Measurements from ENCODE around the gene KRTAP10-1.
"Not testable (repeated sequence)": the region's sequence is repeated elsewhere in the genome, so short reads cannot be mapped to it uniquely, and the experiment has no call there.

KRTAP10-1 gene

DNA sequence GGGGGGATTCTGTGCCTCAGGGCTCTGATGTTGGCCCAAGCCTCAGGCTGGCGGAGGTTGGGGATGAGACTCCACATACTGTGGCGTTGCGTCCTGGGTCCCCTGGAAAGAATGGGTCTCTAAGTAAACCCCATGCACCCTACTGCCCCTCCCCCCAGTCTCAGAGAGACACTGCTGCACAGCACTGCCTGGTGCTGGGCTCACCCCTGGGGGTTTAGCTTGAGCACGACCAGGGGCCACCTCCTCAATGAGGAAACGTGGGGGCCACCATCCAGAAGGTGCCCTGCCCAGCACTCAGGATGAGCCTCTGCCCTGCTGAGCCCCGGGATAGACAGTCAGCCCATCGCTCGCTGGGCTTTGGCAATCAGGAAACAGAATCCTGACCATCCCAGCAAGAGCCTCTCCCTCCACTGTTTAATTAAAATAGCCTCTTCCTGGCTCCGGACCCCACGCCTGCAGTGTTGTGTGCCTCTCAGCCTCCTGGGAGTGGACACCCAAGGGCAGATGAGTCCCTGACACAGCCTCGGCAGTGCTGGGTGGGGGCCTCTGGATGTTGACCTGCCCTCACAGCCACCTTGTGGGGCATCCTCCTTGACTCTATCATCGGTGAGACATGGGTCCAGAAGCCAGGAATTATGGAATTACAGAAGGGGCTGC is 30.0 kb upstream of the KRTAP10-1 start:
- DNase-seq, result no peak

DNA sequence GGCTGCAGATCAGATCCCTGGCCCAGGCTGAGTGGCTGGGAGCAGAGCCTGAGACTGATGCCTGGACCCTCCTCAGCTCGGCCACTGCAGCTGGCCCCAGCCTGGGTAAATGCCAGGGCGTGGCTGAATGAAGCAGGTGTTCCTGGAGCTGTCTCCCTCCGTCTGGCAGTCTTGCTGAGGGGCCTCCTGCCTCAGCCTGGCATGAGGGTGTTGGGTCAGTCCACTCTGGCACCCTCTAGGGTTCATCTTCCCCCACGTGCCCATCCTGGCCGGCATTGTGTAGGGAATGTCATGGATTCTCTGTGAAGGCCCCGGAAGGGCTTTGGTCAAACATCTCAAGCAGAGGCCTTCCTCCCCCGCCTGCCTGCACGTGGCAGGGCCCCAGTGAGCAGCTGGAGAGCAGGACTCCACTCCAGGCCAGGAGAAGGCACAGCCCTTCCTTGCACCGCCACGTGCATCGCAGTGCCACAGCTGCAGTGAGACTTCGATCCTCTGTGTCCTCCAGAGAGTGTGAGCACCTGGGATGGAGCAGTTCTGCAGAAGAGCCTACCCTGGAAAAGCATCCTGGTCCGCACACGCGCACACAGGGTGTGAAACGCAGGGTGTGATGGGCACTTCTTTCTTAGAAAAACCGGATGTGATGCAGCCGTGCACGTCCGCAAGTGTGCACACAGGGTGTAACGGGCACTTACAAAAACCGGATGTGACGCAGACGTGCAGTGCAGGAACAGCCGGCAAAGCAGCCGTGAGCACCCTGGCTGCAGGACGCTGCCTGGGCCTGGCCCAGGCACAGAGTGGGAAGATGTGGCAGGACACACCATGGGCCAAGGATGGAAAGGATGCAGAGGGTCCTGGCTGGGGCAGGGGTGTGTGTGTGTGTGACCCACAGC is 28.9 kb upstream of the KRTAP10-1 start:
- no peak for DNase-seq

DNA sequence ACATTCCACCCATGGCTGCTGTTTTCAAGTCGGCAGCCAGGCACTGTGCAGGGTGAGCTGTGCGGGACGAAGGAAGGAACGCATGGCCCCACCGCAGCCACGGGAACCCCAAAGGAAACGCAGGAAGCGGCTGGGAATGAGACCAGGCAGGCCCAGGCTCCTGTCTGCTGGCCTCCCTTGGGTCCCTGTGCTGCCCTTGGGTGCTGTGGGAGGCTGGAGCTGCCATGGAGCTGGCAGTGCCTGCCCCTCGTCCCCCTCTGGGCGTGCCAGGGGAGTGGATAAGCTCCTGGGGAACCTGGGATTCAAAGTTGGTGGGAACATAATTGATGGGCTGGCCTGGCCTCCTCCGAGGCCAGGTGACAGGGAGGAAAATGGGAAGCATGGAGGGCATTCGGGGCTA is 28.3 kb upstream of the KRTAP10-1 start:
- DNase-seq, result no peak

DNA sequence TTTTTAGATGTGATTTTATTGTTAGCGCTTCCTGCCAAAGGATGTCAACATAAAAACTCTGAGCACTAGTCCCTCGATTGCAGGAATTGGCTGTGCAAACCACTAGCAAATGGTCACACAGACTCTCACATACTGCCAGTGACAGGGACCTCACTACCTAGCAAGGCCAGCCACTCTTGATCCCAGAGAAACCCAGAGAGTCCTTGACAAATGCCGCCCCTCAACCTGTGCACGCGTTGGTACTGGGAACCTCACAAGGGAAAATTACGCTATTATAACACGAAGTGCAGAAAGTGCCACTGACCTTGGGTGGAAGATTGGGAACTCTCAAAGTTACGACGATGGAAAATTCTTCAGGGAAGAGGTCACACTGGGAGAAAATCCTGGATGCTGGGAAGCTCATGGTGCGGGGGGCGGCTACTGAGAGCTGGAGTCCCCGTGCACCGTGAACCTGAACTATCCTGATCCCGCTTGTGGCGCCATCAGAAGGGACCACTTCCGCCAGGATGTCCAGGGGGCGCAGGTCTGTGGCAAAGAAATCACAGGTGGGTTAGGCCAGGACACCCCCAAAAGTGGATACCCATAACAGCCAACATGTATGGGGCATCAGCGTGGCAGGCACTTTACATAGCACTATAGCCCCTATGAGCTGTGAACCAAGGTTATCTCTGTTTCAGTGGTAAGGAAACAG is 27.6 kb upstream of the KRTAP10-1 start:
- no peak for DNase-seq

DNA sequence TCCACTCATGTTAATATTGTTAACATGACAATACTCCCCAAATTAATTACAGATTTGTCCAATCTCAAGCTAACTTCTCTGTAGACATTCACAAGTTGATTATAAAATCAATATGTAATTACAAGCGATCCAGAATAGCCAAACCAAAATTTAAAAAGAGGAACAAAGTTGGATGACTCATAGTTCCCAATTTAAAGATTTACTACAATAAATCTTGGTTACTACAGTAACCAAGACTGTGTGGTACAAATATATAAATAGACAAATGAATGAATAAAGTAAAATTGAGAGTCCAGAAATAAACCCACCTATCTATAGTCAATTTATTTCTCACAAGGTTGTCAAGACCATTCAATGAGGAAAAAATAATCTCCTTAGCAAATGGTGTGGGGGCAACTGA is 26.4 kb upstream of the KRTAP10-1 start:
- no peak for DNase-seq

DNA sequence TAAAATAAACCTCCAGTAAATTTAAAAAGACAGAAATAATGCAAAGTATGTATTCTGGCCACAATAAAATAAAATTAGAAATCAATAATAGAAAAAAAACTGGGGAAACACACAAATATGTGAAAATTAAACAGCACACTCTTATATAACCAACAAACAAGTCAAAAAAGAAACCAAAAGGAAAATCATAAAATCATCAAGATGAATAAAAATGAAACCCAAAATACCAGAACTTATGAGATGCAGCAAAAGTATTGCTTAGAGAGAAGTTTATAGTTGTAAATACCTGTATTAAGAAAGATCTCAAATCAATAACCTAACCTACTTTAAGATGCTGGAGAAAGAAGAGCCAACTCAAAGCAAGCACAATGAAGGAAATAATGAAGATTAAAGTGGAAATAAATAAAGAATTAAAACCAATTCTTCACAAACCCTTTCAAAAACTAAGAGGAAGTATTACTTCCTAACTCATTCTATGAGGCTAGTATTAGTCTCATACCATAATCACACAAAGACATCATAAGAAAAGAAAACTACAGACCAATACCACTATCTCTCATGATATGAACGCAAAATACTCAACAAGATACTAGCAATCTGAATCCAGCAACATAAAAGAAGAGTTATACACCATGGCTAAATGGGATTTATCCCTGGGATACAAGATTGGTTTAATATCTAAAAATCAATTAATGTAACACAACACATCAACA is 25.0 kb upstream of the KRTAP10-1 start:
- DNase-seq, result no peak

GRCh38 chr21:44564099-44564498 is 24.1 kb upstream of the KRTAP10-1 start:
- no peak for DNase-seq

- DNase-seq, result no peak
These were observed 18.7 kb upstream of the KRTAP10-1 start, which contains the start of gene KRTAP10-3 for GRCh38 chr21:44558695-44559094. Gene KRTAP10-3 (minus strand): TSS chr21:44558795. CDS start chr21:44558715, 80 bp downstream.

DNA sequence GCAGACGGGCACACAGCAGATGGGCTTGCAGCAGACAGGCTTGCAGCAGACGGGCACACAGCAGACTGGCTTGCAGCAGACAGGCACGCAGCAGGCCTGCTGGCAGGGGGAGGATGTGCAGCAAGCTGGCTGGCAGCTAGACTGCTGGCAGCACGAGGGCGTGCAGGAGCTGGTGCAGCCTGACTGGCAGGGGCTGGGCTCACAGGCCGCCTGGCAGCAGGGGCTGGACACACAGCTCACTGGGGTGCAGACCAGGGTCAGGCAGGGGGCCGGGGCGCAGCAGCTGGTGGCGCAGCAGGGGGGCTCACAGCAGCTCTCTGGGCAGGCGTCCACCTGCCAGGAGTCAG is 18.3 kb upstream of the KRTAP10-1 start:
- not testable (repeated sequence) for DNase-seq

DNA sequence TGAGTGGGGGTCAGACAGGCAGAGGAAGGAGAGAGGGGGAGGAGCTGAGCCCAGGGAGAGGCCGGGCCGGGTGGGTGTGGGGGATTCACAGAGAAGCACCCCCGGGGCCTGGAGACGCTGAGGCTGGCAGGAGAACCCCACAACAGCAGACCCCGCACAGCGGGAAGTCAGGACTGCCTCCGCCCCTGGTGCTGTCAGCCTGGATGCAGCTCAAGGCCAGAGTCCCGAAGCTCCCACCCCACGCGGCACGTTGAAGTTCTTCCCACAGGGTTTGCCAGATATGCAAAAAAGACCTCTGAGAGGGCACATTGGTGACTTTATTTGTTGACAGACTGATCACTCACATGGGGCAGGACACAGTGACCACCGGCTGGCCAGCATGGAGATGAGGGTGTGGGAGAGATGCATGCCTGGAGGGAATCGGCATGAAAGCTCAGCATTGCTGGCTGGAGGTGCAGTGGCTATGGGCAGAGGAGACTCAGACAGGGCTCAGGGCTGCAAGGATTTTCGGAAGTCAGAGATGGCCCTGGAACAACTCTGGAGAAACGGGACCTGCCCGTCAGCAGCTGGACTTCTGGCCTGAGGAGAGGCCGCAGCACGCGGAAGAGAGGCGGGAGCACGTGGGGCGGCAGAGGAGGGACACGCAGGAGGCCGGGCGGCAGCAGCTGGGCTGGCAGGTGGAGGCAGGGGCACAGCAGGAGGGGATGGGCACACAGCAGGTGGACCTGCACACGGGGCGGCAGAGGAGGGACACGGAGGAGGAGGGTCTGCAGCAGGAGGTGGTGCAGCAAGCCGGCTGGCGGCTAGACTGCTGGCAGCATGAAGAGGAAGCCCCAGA is 17.7 kb upstream of the KRTAP10-1 start:
- no peak for DNase-seq

DNA sequence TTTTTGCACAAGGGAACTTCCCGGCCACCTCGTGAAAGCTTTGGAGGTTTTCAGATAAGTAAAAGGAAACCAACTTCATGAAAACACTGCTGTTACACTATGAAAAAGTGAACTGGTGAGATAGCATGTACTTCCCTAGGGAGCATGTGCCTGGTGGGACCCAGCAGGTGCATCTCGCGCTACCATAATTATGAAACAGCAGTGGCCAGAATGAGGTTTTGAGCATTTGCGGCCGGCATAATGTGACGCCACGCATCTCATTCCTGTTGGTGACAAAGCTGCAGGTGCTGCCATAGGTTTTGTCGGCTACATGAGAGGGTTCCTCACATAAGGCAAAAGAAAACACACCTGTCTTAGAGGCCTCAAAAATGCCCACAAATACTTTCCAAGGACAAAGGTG is 16.9 kb upstream of the KRTAP10-1 start:
- DNase-seq, result no peak

GRCh38 chr21:44555200-44555875 is 15.3 kb upstream of the KRTAP10-1 start:
- no peak for DNase-seq

DNA sequence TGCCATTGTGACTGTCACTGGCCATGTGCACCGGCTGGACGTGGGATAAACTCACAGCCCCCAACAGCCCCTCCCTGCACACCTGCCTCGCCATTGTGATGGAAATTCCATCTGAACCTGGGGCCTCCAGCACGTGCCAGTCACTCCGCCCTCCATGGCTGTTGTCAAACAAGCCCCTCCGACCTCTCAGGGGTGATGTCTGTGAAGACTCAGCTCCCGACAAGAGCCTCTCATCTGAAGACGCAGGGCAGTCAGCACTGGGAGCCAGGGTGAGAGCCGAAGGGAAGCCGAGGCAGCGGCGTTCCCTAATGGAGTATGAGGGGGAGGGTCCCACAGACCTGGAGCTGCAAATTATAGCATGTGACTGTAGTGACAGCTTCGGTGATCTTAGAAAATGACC is 12.7 kb upstream of the KRTAP10-1 start:
- no peak for DNase-seq

DNA sequence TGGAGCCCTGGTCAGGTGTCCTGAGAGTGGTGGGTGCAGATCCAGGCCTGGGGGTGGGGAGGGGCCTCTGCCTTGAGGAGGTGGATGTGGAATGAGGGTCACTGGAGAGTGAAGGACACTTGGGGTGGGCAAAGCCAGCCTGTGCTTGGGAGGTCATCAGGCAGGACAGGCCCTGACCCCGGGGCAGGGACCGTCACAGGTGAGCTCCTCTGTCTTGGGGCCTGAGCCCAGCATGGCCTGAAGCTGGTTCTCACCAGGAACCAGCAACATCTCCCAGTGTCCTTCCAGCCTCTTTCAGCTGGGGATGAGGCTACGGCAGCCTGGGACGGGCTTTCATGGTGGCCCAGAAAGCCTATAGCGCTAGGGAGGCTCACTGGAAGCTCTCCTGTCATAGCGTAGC is 12.1 kb upstream of the KRTAP10-1 start:
- DNase-seq, result no peak

DNA sequence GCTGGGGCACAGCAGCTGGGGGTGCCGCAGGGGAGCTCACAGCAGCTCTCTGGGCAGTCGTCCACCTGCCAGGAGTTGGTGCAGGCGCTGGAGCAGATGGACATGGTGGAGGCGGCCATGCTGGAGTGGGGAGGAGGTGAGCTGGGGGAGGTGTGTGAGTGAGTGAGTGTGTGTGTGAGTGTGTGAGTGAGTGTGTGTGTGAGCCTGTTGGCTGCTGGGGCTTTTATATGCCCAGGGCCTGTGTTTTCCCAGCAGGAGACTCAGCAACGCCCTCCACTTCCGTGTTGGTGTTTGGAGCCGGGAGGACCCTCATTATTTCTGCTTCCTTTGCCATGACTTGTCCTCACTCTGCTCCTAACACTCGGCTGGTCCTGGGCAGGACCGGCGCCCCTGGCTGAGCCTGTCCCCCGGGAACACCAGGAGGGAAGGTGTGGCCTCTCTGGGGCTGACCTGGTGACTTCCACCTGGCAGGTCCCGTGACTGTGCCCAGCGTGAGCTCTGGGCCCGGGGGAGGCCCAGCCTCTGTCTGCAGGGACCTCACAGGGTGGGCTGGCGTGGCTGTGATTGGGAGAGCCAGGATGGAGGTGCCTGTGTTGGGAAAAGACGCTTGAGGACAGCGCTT is 11.5 kb upstream of the KRTAP10-1 start, which contains the start of gene KRTAP10-2:
Gene KRTAP10-2, minus strand, starts transcription at position 166 of the 622 bp plus-strand sequence. Its CDS starts 47 bp downstream, at position 119.
- DNase-seq, result no peak

DNA sequence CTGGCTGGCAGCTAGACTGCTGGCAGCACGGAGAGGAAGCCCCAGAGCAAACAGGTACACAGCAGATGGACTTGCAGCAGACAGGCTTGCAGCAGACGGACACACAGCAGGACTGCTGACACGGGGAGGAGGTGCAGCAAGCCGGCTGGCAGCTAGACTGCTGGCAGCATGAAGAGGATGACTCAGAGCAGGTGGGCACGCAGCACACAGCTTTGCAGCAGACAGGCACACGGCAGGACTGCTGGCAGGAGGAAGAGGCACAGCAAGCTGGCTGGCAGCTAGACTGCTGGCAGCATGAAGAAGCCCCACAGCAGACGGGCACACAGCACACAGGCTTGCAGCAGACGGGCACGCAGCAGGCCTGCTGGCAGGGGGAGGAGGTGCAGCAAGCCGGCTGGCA is 10.8 kb upstream of the KRTAP10-1 start:
- no peak for DNase-seq

GRCh38 chr21:44550285-44550684 is 10.3 kb upstream of the KRTAP10-1 start:
- DNase-seq, result not testable (repeated sequence)

DNA sequence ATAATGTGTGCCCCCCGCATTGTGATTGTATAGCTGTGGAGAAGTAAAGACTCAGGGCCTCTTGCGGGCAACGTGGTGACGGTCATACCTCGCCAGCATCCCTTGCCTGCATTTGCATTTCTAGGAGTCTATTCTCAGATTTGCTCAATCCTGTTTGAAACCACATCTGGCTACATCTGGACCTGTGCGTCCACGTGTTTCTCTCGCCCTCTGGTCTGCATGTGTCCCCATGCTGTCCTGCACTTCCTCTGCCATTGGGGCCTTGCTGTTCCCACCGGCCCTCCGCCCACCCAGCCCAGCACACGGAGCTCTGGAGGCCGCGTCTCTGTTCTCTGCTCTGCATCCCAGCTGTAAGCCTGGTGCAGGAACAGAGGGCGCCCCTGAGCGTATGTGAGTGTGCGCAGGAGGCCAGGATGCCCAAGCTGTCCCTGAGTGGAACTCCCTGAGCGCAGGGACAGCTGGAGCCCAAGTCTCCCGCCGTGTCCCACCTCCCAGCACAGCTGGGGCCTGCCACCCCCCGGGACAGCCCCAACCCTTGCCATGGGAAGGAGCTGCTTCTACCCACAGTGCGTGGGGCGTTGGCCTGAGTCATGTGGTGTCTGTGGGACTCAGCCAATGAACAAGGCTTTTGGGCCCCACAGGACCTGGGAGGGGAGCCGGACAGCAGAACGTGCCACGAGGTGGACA is 9.7 kb upstream of the KRTAP10-1 start:
- no peak for DNase-seq

DNA sequence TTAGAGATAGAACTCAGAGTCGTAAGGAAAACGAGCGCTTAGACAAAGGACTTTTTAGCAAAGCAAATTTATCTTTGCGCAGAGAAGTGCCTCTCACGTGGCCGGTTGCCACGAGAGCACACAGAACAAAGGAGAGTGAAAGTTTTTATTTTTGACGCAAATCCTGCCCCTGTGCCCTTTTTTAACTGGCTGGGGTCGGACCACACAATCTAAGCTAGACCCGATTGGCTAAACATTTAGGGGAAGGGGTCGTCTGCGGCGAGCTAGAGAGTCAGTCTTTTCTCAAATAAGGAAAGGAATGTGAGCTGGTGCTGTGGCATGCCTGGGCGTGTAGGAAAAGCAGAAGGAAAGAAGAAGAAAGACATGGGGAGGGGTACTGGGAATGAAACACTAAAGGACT is 8.9 kb upstream of the KRTAP10-1 start:
- no peak for DNase-seq

DNA sequence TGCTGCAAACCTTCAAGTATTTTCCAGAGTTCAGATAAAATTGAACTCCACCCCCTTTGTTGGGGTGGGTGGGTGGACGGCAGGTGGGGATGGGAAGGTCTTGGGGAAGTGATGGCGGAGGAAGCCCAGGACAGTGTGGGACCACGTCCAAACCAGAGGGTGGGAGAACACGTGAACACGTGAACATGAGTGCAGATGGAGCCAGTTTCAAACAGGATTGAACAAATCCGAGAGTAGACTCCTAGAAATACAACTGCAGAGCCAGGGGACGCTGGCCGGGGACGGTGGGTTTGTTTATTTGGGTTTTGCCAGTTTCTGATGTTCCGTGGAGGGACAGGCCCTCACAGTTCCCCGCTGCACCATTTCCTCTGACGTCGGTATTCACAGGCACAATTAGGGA is 8.4 kb upstream of the KRTAP10-1 start:
- no peak for DNase-seq
